ENCODE measurements around the gene SRSF3.
"Not testable (repeated sequence)": the region's sequence is repeated elsewhere in the genome, so short reads cannot be mapped to it uniquely, and the experiment has no call there.

Gene SRSF3

DNA sequence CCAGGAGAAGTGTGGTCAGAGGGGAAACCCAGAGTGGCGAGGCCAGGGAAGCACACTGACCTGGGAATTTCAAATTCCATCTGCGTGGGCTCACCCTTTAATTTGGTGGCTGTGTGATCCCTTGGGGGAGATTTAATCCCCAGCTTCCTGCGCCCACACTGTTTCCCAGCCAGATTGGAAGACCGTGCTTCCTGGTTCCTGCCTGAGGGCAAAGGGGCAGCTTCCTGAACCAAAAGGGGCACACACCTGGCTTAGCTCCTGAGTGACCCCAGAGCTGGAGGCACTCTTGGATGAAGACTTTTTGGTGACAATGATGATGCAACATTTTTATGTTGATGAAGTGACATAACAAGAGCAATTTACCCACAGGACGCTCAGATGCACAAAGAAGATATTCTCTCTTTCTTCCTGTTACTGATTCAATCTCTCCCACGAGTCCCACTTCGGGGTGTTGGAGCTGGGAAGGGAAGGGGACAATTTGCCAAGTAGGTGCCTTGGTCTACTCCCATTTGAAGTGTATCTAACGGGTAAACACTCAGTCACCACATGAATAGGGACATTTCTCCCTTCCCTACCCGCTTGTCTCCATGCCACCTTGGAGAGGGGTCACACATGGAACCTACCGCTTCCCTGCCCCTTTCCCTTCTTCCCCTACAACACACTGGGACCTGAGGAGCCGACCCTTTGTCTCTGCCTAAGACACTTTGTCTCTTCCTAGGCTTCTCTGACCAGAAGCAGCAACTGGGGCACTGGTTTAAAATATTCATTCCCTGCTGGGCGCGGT lies 55.7 kb downstream of the SRSF3 start:
- no peak for DNase-seq (ENCODE audit: low spot score)

GRCh38 chr6:36650848-36651478 lies 56.8 kb downstream of the SRSF3 start:
- no peak for DNase-seq (ENCODE audit: low spot score)

- DNase-seq (ENCODE audit: low spot score): no peak
Measured at GRCh38 chr6:36651659-36652379, 57.7 kb downstream of the SRSF3 start.

DNA sequence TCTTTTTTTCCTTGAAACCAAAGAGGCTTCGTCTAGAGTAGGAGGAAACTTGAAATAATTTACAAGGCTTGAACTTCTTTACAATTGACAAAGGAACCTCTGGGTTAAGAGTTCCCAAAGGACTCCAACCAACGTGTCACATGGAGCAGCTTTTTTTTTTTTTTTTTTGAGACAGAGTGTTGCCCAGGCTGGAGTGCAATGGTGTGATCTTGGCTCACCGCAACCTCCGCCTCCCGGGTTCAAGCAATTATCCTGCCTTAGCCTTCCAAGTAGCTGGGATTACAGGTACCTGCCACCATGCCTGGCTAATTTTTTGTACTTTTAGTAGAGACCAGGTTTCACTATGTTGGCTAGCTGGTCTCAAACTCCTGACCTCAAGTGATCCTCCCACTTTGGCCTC lies 60.3 kb downstream of the SRSF3 start:
- not testable (repeated sequence) for DNase-seq (ENCODE audit: low spot score)

Data from CD4-positive, alpha-beta T cell treated with Interleukin-15 for 4 hours (primary cell).